ENCODE results near the gene TMEM53. TPM values are rescaled to one million over a fixed set of nuclear protein-coding genes. Genes with fewer than 3 reads are reported as not detected.
A peak's percentile ranks its signal among the peaks of the same experiment; 100 is the strongest.

The TMEM53 gene
- polyA plus RNA-seq = 1 to 10 TPM; 3.5 to 5.0 TPM

DNA sequence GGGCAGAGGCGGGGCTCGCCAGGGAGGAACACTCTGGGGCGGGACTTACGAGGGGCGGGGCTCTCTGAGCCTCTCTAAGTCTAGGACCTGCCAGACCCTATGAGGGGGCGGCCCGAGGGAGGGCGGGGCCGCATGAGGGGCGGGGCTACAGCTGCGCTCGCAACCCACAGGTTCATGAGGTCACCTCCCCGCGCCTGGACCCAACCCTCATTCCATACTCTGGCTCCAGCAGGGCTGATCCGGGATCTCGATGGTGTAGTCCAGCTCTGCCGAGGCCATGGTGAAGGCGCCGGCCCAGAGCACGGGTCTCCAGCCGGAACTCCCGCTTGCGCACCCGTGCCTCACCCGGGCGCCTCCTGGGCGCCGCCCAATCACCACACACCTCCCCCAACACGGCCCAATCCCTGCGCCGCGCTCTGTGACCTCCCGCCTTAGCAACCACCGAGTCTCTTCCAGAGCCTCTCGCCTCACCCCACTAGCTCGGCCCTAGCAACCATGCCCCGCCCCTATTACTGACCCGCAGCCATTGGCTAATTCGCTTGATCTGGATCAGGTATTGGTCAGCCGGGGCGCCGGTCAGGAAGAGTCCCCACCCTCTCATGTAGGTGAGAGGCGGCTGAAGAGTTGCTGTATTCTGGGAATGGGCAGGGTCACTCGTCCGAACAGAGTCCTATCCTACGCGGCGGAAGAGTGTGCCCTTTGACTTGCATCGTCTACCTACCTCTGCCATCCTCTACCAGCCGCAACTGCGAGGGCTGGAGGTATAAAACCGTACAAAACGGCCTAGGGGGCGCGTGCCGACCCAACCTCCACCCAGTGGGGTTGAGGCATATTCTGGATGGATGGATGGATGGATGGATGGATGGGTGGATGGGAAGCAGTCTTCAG lies at the start of gene TMEM53, which contains the start of gene ARMH1:
TMEM53 (minus strand) TSS at position 369 of the 888 bp plus-strand sequence; CDS start at position 279, 90 bp downstream.
ARMH1 (plus strand) TSS at position 602 of the 888 bp plus-strand sequence. CDS start 14,984 bp downstream, outside the sequence.
- H3K4me1 ChIP-seq (ENCODE audit: control insufficient read depth in 2 of 2, insufficient read depth in 2 of 2, low read length in 1 of 2) = peaks cover 2 to 5% of the 10 kb centered on the region in 2 donors
- 1 to 2% methylated on average over 41 to 56 of the region's 56 CpGs for WGBS, 2 donors
- no peaks in the 10 kb centered on the region for H3K36me3 ChIP-seq (ENCODE audit: control insufficient read depth in 2 of 2, insufficient read depth in 2 of 2, low read length in 1 of 2)
- H3K4me3 ChIP-seq (ENCODE audit: low read depth in 1 of 2, low read length in 2 of 2) = peak within 1 kb of the TSS; percentile 60 to 73
- H3K9me3 ChIP-seq (ENCODE audit: control insufficient read depth in 2 of 2, insufficient read depth in 1 of 2, low read depth in 1 of 2, low read length in 1 of 2) = no peaks in the 10 kb centered on the region
- no peaks in the 10 kb centered on the region for H3K27me3 ChIP-seq (ENCODE audit: control insufficient read depth in 1 of 2, insufficient read depth in 2 of 2, low read length in 2 of 2)
- peak within 1 kb of the TSS; percentile 96 to 97 for H3K27ac ChIP-seq (ENCODE audit: low read depth in 2 of 2, low read length in 1 of 2)

GRCh38 chr1:44723496-44724295 lies 49.4 kb upstream of the TMEM53 start:
- Histone ChIP-seq H3K27ac (ENCODE audit: low read depth in 2 of 2, low read length in 1 of 2) (no peak overlapping the region), H3K9me3 (ENCODE audit: control insufficient read depth in 2 of 2, insufficient read depth in 1 of 2, low read depth in 1 of 2, low read length in 1 of 2) (no peaks in the 10 kb centered on the region), H3K27me3 (ENCODE audit: control insufficient read depth in 1 of 2, insufficient read depth in 2 of 2, low read length in 2 of 2) (no peaks in the 10 kb centered on the region), H3K4me3 (ENCODE audit: low read depth in 1 of 2, low read length in 2 of 2) (no peak overlapping the region), H3K4me1 (ENCODE audit: control insufficient read depth in 2 of 2, insufficient read depth in 2 of 2, low read length in 1 of 2) (no peaks in the 10 kb centered on the region), H3K36me3 (ENCODE audit: control insufficient read depth in 2 of 2, insufficient read depth in 2 of 2, low read length in 1 of 2) (no peaks in the 10 kb centered on the region)
- 79 to 83% methylated on average over 28 of the region's 28 CpGs for WGBS, 2 donors

- 77 to 81% methylated on average over 9 of the region's 9 CpGs for WGBS, 2 donors
- H3K27me3 ChIP-seq (ENCODE audit: control insufficient read depth in 1 of 2, insufficient read depth in 2 of 2, low read length in 2 of 2) = no peaks in the 10 kb centered on the region
Measured at GRCh38 chr1:44723064-44723463, 48.8 kb upstream of the TMEM53 start.

DNA sequence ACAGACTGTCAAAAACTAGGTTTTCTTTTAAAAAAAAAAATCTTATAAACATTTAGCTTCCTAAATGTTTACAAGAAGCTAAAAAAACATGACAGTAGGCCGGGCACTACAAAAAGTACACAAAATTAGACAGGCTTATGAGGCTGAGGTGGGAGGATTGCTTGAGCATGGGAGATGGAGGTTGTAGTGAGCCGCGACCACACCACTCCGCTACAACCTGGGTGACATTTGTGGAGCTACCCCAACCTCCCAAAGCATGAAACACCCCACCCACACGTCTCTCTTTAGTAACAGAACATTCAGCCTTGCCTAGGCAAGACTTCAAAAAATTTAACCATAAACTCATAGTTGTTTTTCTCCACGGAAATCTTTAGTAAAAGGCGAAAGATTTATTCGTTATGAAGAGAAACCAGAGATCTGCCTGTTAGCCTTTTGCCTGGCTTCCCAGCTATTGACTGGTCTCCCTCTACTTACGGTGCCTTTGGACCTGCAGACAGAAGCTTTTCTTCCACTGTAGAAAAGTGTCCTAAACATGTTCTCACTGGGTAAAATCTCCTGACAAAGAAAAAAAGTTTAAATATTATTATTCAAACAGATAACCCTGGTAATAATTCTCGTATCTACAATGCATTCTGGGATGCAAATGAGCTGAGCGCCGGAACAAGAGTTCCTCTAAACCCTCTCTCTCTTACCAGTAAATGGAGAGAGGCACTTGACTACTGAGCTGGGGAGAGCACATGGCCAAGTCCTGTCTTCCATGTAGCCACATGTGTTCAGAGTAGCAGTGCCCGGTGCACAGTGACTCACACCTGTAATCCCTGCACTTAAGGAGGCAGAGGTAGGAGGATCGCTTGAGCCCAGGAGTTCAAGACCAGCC lies 47.4 kb upstream of the TMEM53 start:
- Histone ChIP-seq H3K27me3 (ENCODE audit: control insufficient read depth in 1 of 2, insufficient read depth in 2 of 2, low read length in 2 of 2) (no peaks in the 10 kb centered on the region), H3K27ac (ENCODE audit: low read depth in 2 of 2, low read length in 1 of 2) (peak overlapping the region; percentile 27 to 33), H3K4me3 (ENCODE audit: low read depth in 1 of 2, low read length in 2 of 2) (no peak overlapping the region), H3K36me3 (ENCODE audit: control insufficient read depth in 2 of 2, insufficient read depth in 2 of 2, low read length in 1 of 2) (no peaks in the 10 kb centered on the region), H3K4me1 (ENCODE audit: control insufficient read depth in 2 of 2, insufficient read depth in 2 of 2, low read length in 1 of 2) (peaks cover 0 to 3% of the 10 kb centered on the region in 2 donors), H3K9me3 (ENCODE audit: control insufficient read depth in 2 of 2, insufficient read depth in 1 of 2, low read depth in 1 of 2, low read length in 1 of 2) (no peaks in the 10 kb centered on the region)
- WGBS, 2 donors = 28 to 33% methylated on average over 14 of the region's 14 CpGs

More at GRCh38 chr1:44723064-44723463, 48.8 kb upstream of the TMEM53 start:
- H3K4me1 ChIP-seq (ENCODE audit: control insufficient read depth in 2 of 2, insufficient read depth in 2 of 2, low read length in 1 of 2) = no peaks in the 10 kb centered on the region
- no peaks in the 10 kb centered on the region for H3K9me3 ChIP-seq (ENCODE audit: control insufficient read depth in 2 of 2, insufficient read depth in 1 of 2, low read depth in 1 of 2, low read length in 1 of 2)
- H3K4me3 ChIP-seq (ENCODE audit: low read depth in 1 of 2, low read length in 2 of 2) = no peak overlapping the region
- H3K27ac ChIP-seq (ENCODE audit: low read depth in 2 of 2, low read length in 1 of 2) = no peak overlapping the region
- no peaks in the 10 kb centered on the region for H3K36me3 ChIP-seq (ENCODE audit: control insufficient read depth in 2 of 2, insufficient read depth in 2 of 2, low read length in 1 of 2)

- Histone ChIP-seq H3K4me3 (ENCODE audit: low read depth in 1 of 2, low read length in 2 of 2) (no peak overlapping the region), H3K9me3 (ENCODE audit: control insufficient read depth in 2 of 2, insufficient read depth in 1 of 2, low read depth in 1 of 2, low read length in 1 of 2) (no peaks in the 10 kb centered on the region), H3K27me3 (ENCODE audit: control insufficient read depth in 1 of 2, insufficient read depth in 2 of 2, low read length in 2 of 2) (no peaks in the 10 kb centered on the region), H3K4me1 (ENCODE audit: control insufficient read depth in 2 of 2, insufficient read depth in 2 of 2, low read length in 1 of 2) (peaks cover 0 to 3% of the 10 kb centered on the region in 2 donors), H3K27ac (ENCODE audit: low read depth in 2 of 2, low read length in 1 of 2) (no peak overlapping the region), H3K36me3 (ENCODE audit: control insufficient read depth in 2 of 2, insufficient read depth in 2 of 2, low read length in 1 of 2) (no peaks in the 10 kb centered on the region)
- 88 to 91% methylated on average over 4 of the region's 4 CpGs for WGBS, 2 donors
Measured at GRCh38 chr1:44720281-44720680, 46.0 kb upstream of the TMEM53 start.

GRCh38 chr1:44719318-44719717 lies 45.0 kb upstream of the TMEM53 start:
- Histone ChIP-seq H3K27me3 (ENCODE audit: control insufficient read depth in 1 of 2, insufficient read depth in 2 of 2, low read length in 2 of 2) (no peaks in the 10 kb centered on the region), H3K36me3 (ENCODE audit: control insufficient read depth in 2 of 2, insufficient read depth in 2 of 2, low read length in 1 of 2) (no peaks in the 10 kb centered on the region), H3K9me3 (ENCODE audit: control insufficient read depth in 2 of 2, insufficient read depth in 1 of 2, low read depth in 1 of 2, low read length in 1 of 2) (no peaks in the 10 kb centered on the region), H3K27ac (ENCODE audit: low read depth in 2 of 2, low read length in 1 of 2) (no peak overlapping the region), H3K4me3 (ENCODE audit: low read depth in 1 of 2, low read length in 2 of 2) (no peak overlapping the region), H3K4me1 (ENCODE audit: control insufficient read depth in 2 of 2, insufficient read depth in 2 of 2, low read length in 1 of 2) (peaks cover 0 to 3% of the 10 kb centered on the region in 2 donors)
- WGBS, 2 donors = 69 to 70% methylated on average over 5 of the region's 5 CpGs

GRCh38 chr1:44718091-44718490 lies 43.8 kb upstream of the TMEM53 start:
- peaks cover 0 to 3% of the 10 kb centered on the region in 2 donors for H3K4me1 ChIP-seq (ENCODE audit: control insufficient read depth in 2 of 2, insufficient read depth in 2 of 2, low read length in 1 of 2)
- H3K9me3 ChIP-seq (ENCODE audit: control insufficient read depth in 2 of 2, insufficient read depth in 1 of 2, low read depth in 1 of 2, low read length in 1 of 2) = no peaks in the 10 kb centered on the region
- H3K27me3 ChIP-seq (ENCODE audit: control insufficient read depth in 1 of 2, insufficient read depth in 2 of 2, low read length in 2 of 2) = no peaks in the 10 kb centered on the region
- H3K36me3 ChIP-seq (ENCODE audit: control insufficient read depth in 2 of 2, insufficient read depth in 2 of 2, low read length in 1 of 2) = no peaks in the 10 kb centered on the region
- H3K27ac ChIP-seq (ENCODE audit: low read depth in 2 of 2, low read length in 1 of 2) = no peak overlapping the region
- H3K4me3 ChIP-seq (ENCODE audit: low read depth in 1 of 2, low read length in 2 of 2) = no peak overlapping the region
- WGBS, 2 donors = 81 to 85% methylated on average over 6 of the region's 6 CpGs

- Histone ChIP-seq H3K4me3 (ENCODE audit: low read depth in 1 of 2, low read length in 2 of 2) (no peak overlapping the region), H3K36me3 (ENCODE audit: control insufficient read depth in 2 of 2, insufficient read depth in 2 of 2, low read length in 1 of 2) (no peaks in the 10 kb centered on the region), H3K27ac (ENCODE audit: low read depth in 2 of 2, low read length in 1 of 2) (no peak overlapping the region), H3K27me3 (ENCODE audit: control insufficient read depth in 1 of 2, insufficient read depth in 2 of 2, low read length in 2 of 2) (no peaks in the 10 kb centered on the region), H3K4me1 (ENCODE audit: control insufficient read depth in 2 of 2, insufficient read depth in 2 of 2, low read length in 1 of 2) (peaks cover 0 to 3% of the 10 kb centered on the region in 2 donors), H3K9me3 (ENCODE audit: control insufficient read depth in 2 of 2, insufficient read depth in 1 of 2, low read depth in 1 of 2, low read length in 1 of 2) (no peaks in the 10 kb centered on the region)
- WGBS, 2 donors = 44 to 47% methylated on average over 1 of the region's 1 CpG
Measured at GRCh38 chr1:44717653-44718052, 43.4 kb upstream of the TMEM53 start.

DNA sequence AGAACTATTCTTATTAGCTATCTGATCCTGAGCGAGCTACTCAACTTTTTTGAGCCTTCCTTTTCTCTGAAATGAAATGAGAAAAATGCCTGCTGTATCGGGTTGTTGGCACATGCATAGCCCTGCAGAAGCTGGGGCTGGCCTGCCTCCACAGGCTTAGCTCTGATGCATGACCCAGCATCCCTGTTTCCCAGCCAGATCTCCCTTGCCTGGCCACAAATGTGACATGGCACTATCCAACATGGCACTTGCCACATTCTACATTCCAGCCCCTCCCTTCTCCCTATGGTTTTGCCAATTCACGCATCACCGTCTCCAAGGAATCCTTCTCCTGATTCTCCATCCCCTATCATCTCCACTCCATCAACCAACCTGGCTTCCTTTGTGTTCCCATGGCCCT lies 42.9 kb upstream of the TMEM53 start:
- no peaks in the 10 kb centered on the region for H3K36me3 ChIP-seq (ENCODE audit: control insufficient read depth in 2 of 2, insufficient read depth in 2 of 2, low read length in 1 of 2)
- no peak overlapping the region for H3K27ac ChIP-seq (ENCODE audit: low read depth in 2 of 2, low read length in 1 of 2)
- peaks cover 0 to 3% of the 10 kb centered on the region in 2 donors for H3K4me1 ChIP-seq (ENCODE audit: control insufficient read depth in 2 of 2, insufficient read depth in 2 of 2, low read length in 1 of 2)

More for the DNA sequence above, 42.9 kb upstream of the TMEM53 start:
- Histone ChIP-seq H3K4me3 (ENCODE audit: low read depth in 1 of 2, low read length in 2 of 2) (no peak overlapping the region), H3K27me3 (ENCODE audit: control insufficient read depth in 1 of 2, insufficient read depth in 2 of 2, low read length in 2 of 2) (no peaks in the 10 kb centered on the region), H3K9me3 (ENCODE audit: control insufficient read depth in 2 of 2, insufficient read depth in 1 of 2, low read depth in 1 of 2, low read length in 1 of 2) (no peaks in the 10 kb centered on the region)
- WGBS, 2 donors = 69 to 74% methylated on average over 4 of the region's 4 CpGs
